ENCODE data around the gene WASHC4.
"Not testable (repeated sequence)": the region's sequence is repeated elsewhere in the genome, so short reads cannot be mapped to it uniquely, and the experiment has no call there.

The WASHC4 gene

DNA sequence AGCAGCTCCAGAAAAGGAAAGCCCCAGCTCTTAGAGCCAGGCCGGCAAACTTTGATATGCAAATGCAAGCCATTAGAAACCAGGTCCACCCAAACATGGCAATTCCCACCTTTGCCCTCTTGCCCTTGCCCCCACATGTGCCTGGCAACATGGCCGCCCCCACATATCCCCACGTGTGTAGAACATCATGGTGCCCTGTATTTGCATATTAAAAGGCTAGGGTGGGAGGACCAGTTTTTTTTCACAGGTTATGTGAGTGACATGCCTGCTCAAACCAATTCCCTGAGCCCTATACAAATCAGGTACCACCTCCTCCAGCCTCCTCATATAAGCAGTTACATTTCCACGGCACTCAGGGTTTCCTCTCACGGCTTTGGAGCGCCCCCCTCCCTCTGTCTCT is 17.2 kb upstream of the WASHC4 start:
- in situ Hi-C loops (cut with MboI; ENCODE audit: low sequenced_read_pairs, unreplicated experiment): no loop called here
- TF ChIP-seq, protein P1, sequence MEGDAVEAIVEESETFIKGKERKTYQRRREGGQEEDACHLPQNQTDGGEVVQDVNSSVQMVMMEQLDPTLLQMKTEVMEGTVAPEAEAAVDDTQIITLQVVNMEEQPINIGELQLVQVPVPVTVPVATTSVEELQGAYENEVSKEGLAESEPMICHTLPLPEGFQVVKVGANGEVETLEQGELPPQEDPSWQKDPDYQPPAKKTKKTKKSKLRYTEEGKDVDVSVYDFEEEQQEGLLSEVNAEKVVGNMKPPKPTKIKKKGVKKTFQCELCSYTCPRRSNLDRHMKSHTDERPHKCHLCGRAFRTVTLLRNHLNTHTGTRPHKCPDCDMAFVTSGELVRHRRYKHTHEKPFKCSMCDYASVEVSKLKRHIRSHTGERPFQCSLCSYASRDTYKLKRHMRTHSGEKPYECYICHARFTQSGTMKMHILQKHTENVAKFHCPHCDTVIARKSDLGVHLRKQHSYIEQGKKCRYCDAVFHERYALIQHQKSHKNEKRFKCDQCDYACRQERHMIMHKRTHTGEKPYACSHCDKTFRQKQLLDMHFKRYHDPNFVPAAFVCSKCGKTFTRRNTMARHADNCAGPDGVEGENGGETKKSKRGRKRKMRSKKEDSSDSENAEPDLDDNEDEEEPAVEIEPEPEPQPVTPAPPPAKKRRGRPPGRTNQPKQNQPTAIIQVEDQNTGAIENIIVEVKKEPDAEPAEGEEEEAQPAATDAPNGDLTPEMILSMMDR (IDR thresholded peaks at IDR 0.05; ENCODE audit: borderline replicate concordance, control extremely low read depth, extremely low read depth, insufficient read depth, missing control alignments): no peak
- no peak for DNase-seq (ENCODE audit: low spot score)

DNA sequence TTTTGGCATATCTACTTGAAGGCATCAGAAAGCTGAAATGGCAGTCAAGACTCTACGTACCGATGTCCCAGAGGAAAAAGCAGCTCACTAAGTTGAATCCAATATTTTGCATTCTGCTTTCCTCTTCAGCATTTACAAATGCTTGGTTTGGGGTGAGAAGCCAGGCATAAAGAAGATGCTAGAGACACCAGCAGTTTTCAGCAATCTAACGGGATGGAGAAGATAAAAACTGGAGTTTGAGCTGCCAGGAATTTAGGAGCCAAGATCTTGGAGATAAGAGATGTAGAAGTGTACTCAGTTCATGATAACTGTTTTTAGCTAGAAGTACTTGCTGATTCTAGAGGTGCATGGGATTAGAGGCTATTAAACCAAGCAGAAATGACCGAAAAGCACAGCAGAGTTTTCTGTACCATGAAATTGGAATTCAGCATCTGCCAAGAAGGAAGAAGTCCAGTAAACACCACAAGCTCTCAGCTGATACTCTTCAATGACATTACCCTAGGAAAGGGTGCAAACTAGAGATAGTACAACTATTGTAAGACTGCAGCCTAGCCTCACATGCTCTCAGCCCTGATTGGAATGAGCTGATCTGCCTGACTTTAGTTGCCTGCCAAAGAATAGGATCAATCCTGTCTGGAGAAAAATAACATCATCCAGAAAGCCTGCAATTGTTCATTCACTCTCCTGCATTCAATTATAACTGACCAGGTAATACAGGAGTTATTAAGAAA is 15.9 kb upstream of the WASHC4 start:
- DNase-seq (ENCODE audit: low spot score): no peak
- in situ Hi-C loops (cut with MboI; ENCODE audit: low sequenced_read_pairs, unreplicated experiment): no loop called here
- TF ChIP-seq, protein P1 (IDR thresholded peaks at IDR 0.05; ENCODE audit: borderline replicate concordance, control extremely low read depth, extremely low read depth, insufficient read depth, missing control alignments): no peak

DNA sequence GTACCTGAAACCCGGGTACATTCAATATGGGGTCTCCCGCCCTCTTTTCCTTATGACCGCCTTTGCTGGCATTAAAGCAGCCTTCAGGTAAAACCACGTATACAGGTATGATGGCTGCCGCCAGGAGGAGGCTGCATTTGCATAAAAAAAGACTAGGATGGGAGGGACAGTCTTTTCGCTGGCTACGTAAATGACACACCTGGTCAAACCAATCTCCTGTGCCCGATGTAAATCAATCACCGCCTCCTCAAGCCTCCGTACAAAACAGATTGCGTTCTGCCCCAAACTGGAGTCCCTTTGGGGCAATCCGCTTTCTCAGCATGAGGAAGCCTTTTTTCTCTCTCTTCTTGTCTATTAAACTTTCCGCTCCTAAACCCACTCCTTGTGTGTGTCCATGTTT is 15.2 kb upstream of the WASHC4 start:
- in situ Hi-C loops (cut with MboI; ENCODE audit: low sequenced_read_pairs, unreplicated experiment): no loop called here
- DNase-seq (ENCODE audit: low spot score): no peak
- TF ChIP-seq, protein P1 (IDR thresholded peaks at IDR 0.05; ENCODE audit: borderline replicate concordance, control extremely low read depth, extremely low read depth, insufficient read depth, missing control alignments): no peak

GRCh38 chr12:105095338-105095737 is 12.2 kb upstream of the WASHC4 start:
- in situ Hi-C loops (cut with MboI; ENCODE audit: low sequenced_read_pairs, unreplicated experiment); DNase-seq (ENCODE audit: low spot score): not testable (repeated sequence)

DNA sequence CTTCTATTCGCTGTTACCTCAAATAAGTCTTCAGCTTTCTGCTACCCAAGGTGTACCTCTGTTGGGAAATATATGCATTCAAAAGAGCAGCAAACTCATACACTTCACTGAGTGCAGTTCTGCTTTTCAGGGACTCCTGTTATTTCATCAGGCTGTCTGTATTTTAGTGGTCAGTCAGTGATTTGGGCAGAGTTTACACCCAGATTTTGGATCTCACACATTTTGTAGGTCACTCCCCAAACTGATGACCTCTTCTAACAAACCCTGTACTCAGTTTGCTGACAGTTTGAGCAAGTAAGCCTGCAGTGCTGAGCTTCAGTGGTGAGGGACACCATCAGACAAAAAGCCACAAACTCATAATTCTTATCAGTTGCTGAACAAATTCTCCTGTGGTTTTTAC is 8.2 kb upstream of the WASHC4 start:
- TF ChIP-seq, protein P1 (IDR thresholded peaks at IDR 0.05; ENCODE audit: borderline replicate concordance, control extremely low read depth, extremely low read depth, insufficient read depth, missing control alignments): no peak
- in situ Hi-C loops (cut with MboI; ENCODE audit: low sequenced_read_pairs, unreplicated experiment): no loop called here
- no peak for DNase-seq (ENCODE audit: low spot score)

DNA sequence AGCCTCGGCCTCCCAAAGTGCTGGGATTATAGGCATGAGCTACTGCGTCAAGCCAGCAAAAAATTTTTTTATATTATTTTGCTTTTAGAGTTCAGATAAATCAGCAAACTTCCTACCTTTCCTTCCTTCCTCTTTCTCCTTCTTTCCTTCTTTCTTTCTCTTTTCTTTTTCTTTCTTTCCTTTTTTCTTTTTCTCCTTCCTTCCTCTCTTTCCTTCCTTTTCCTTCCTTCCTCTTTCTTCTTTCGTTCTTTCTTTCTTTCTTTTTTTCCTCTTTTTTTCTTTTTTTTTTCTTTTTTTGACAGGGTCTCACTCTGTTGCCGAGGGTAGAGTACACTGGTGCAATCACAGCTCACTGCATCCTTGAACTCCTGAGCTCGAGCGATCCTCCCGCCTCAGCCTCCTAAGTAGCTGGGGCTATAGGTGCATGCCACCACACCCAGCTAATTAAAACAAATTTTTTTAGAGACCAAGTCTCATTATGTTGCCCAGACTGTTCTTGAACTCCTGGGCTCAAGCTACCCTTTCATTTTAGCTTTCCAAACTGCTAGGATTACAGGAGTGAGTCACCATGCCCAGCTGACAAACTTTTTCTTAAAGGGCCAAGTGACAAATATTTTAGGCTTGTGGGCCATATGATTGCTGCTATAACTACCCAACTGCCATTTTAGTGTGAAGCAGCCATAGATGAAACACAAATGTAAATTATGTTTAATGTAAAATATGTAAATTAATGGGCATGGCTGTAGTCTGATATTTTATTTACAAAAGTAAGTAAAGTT is 7.1 kb upstream of the WASHC4 start:
- no peak for DNase-seq (ENCODE audit: low spot score)
- TF ChIP-seq, protein P1 (IDR thresholded peaks at IDR 0.05; ENCODE audit: borderline replicate concordance, control extremely low read depth, extremely low read depth, insufficient read depth, missing control alignments): no peak
- in situ Hi-C loops (cut with MboI; ENCODE audit: low sequenced_read_pairs, unreplicated experiment): no loop called here

GRCh38 chr12:105100998-105101397 is 6.5 kb upstream of the WASHC4 start:
- TF ChIP-seq, protein P1 (IDR thresholded peaks at IDR 0.05; ENCODE audit: borderline replicate concordance, control extremely low read depth, extremely low read depth, insufficient read depth, missing control alignments): no peak
- in situ Hi-C loops (cut with MboI; ENCODE audit: low sequenced_read_pairs, unreplicated experiment): no loop called here
- DNase-seq (ENCODE audit: low spot score): no peak
